Subcutaneous abdominal adipose tissue (tissue), 5 donors: Measurements from ENCODE around the gene KCNH3.

ENCODE experiments used
- H3K27ac ChIP-seq: one replicate; pipeline ENCODE4 v1.7.0; 2013; ENCODE audit warnings: low read depth, mild to moderate bottlenecking, inconsistent platforms, low read length, moderate library complexity
- H3K27me3 ChIP-seq, 5 donors: one replicate each; pipeline ENCODE4 v1.7.0; 2013; ENCODE audit warnings: low read length in 5 of 5, inconsistent platforms in 1 of 5; ENCODE audit not compliant: control insufficient read depth in 5 of 5, insufficient read depth in 4 of 5
- H3K36me3 ChIP-seq, 5 donors: one replicate each; pipeline ENCODE4 v1.7.0; 2013; ENCODE audit warnings: low read length in 5 of 5; ENCODE audit not compliant: control insufficient read depth in 5 of 5, insufficient read depth in 5 of 5
- H3K4me1 ChIP-seq, 5 donors: one replicate each; pipeline ENCODE4 v1.7.0; 2013; ENCODE audit warnings: low read length in 5 of 5, mild to moderate bottlenecking in 3 of 5, moderate library complexity in 1 of 5; ENCODE audit not compliant: control insufficient read depth in 5 of 5, insufficient read depth in 5 of 5
- H3K4me3 ChIP-seq, 5 donors: one replicate each; pipeline ENCODE4 v1.7.0; 2013; ENCODE audit warnings: low read length in 5 of 5, low read depth in 1 of 5
- H3K9ac ChIP-seq, 5 donors: one replicate each; pipeline ENCODE4 v1.7.0; 2013; ENCODE audit warnings: low read length in 5 of 5, mild to moderate bottlenecking in 4 of 5, moderate library complexity in 3 of 5
- H3K9me3 ChIP-seq, 5 donors: one replicate each; pipeline ENCODE4 v1.7.0; 2013; ENCODE audit warnings: low read length in 5 of 5; ENCODE audit not compliant: control insufficient read depth in 5 of 5
- donor health status: healthy.
- donor health status: healthy.
- donor health status: healthy.
- donor health status: healthy.
- donor health status: healthy.

Gene KCNH3

GRCh38 chr12:49550693-49551252, 11.9 kb downstream of the KCNH3 start:
- Histone ChIP-seq H3K9ac (no peak overlapping the region), H3K4me3 (no peak overlapping the region), H3K27me3 (peaks cover 23 to 40% (median 33%) of the 10 kb centered on the region in 5 donors), H3K9me3 (no peaks in the 10 kb centered on the region), H3K4me1 (peaks cover 0 to 25% (median 15%) of the 10 kb centered on the region in 5 donors), H3K27ac (no peak overlapping the region), H3K36me3 (peaks cover 0 to 3% (median under 1%) of the 10 kb centered on the region in 5 donors)

GRCh38 chr12:49552014-49552413, 13.2 kb downstream of the KCNH3 start:
- Histone ChIP-seq H3K36me3 (peaks cover 0 to 15% (median 13%) of the 10 kb centered on the region in 5 donors), H3K9me3 (no peaks in the 10 kb centered on the region), H3K27ac (no peak overlapping the region), H3K4me1 (peaks cover 0 to 25% (median 15%) of the 10 kb centered on the region in 5 donors), H3K4me3 (no peak overlapping the region), H3K27me3 (peaks cover 19 to 31% (median 25%) of the 10 kb centered on the region in 5 donors), H3K9ac (no peak overlapping the region)

GRCh38 chr12:49552425-49552824, 13.6 kb downstream of the KCNH3 start:
- Histone ChIP-seq H3K36me3 (peaks cover 0 to 19% (median 17%) of the 10 kb centered on the region in 5 donors), H3K27ac (no peak overlapping the region), H3K4me1 (peaks cover 0 to 25% (median 15%) of the 10 kb centered on the region in 5 donors), H3K9me3 (no peaks in the 10 kb centered on the region), H3K27me3 (peaks cover 16 to 27% (median 21%) of the 10 kb centered on the region in 5 donors), H3K4me3 (no peak overlapping the region), H3K9ac (no peak overlapping the region)

GRCh38 chr12:49552899-49553298, 14.1 kb downstream of the KCNH3 start:
- H3K27ac ChIP-seq: no peak overlapping the region
- no peak overlapping the region for H3K9ac ChIP-seq
- H3K9me3 ChIP-seq: no peaks in the 10 kb centered on the region
- peaks cover 0 to 24% (median 21%) of the 10 kb centered on the region in 5 donors for H3K36me3 ChIP-seq
- peaks cover 11 to 22% (median 16%) of the 10 kb centered on the region in 5 donors for H3K27me3 ChIP-seq
- H3K4me3 ChIP-seq: no peak overlapping the region
- peaks cover 0 to 25% (median 15%) of the 10 kb centered on the region in 5 donors for H3K4me1 ChIP-seq

GRCh38 chr12:49553512-49554088, 14.8 kb downstream of the KCNH3 start:
- no peak overlapping the region for H3K9ac ChIP-seq
- H3K36me3 ChIP-seq: peaks cover 0 to 31% (median 26%) of the 10 kb centered on the region in 5 donors
- no peak overlapping the region for H3K4me3 ChIP-seq
- peaks cover 0 to 21% (median 12%) of the 10 kb centered on the region in 5 donors for H3K4me1 ChIP-seq
- H3K27me3 ChIP-seq: peaks cover 4 to 15% (median 10%) of the 10 kb centered on the region in 5 donors
- H3K27ac ChIP-seq: no peak overlapping the region
- no peaks in the 10 kb centered on the region for H3K9me3 ChIP-seq

- Histone ChIP-seq H3K9ac (no peak overlapping the region), H3K9me3 (no peaks in the 10 kb centered on the region)
Observed at GRCh38 chr12:49554266-49554665, 15.4 kb downstream of the KCNH3 start.

GRCh38 chr12:49555631-49556390, 17.0 kb downstream of the KCNH3 start:
- H3K36me3 ChIP-seq: peaks cover 0 to 53% (median 48%) of the 10 kb centered on the region in 5 donors
- H3K27ac ChIP-seq: no peak overlapping the region
- no peaks in the 10 kb centered on the region for H3K9me3 ChIP-seq

More at GRCh38 chr12:49554266-49554665, 15.4 kb downstream of the KCNH3 start:
- peaks cover 0 to 14% (median 5%) of the 10 kb centered on the region in 5 donors for H3K4me1 ChIP-seq
- no peak overlapping the region for H3K4me3 ChIP-seq
- H3K27me3 ChIP-seq: peaks cover 0 to 9% (median 3%) of the 10 kb centered on the region in 5 donors
- H3K27ac ChIP-seq: no peak overlapping the region
- H3K36me3 ChIP-seq: peaks cover 0 to 38% (median 33%) of the 10 kb centered on the region in 5 donors

GRCh38 chr12:49556391-49557186, 17.8 kb downstream of the KCNH3 start:
- Histone ChIP-seq H3K27ac (no peak overlapping the region), H3K9ac (no peak overlapping the region), H3K9me3 (no peaks in the 10 kb centered on the region), H3K4me3 (no peak overlapping the region), H3K36me3 (peaks cover 0 to 61% (median 55%) of the 10 kb centered on the region in 5 donors), H3K4me1 (peaks cover 0 to 10% (median 0%) of the 10 kb centered on the region in 5 donors), H3K27me3 (no peaks in the 10 kb centered on the region)

More at GRCh38 chr12:49555631-49556390, 17.0 kb downstream of the KCNH3 start:
- no peak overlapping the region for H3K4me3 ChIP-seq
- no peaks in the 10 kb centered on the region for H3K27me3 ChIP-seq
- no peak overlapping the region for H3K9ac ChIP-seq
- peaks cover 0 to 13% (median 0%) of the 10 kb centered on the region in 5 donors for H3K4me1 ChIP-seq

GRCh38 chr12:49557187-49557916, 18.5 kb downstream of the KCNH3 start:
- Histone ChIP-seq H3K4me3 (no peak overlapping the region), H3K27ac (no peak overlapping the region), H3K9me3 (no peaks in the 10 kb centered on the region), H3K4me1 (peaks cover 0 to 2% (median 0%) of the 10 kb centered on the region in 5 donors), H3K9ac (no peak overlapping the region), H3K27me3 (no peaks in the 10 kb centered on the region), H3K36me3 (peaks cover 0 to 68% (median 62%) of the 10 kb centered on the region in 5 donors)
